Esophagus muscularis mucosa (tissue), 4 donors: ENCODE data around the gene FGD6. TPM values are rescaled to one million over a fixed set of nuclear protein-coding genes. Genes with fewer than 3 reads are reported as not detected.

Experiments used
- DNase-seq: peaks from one replicate; pipeline ENCODE4 v3.0.0-alpha.2; 2017; ENCODE audit errors: extremely low spot score
- H3K27ac ChIP-seq, 4 donors: fragments of 200-600 bp; sonication (generic); replicated peaks in 1 of 4; 1 replicate in 3 of 4; 2 replicates in 1 of 4; pipeline ENCODE4 v1.5.1; 2016 to 2019; ENCODE audit warnings: mild to moderate bottlenecking in 1 of 4
- H3K27me3 ChIP-seq, 4 donors: fragments of 200-600 bp; sonication (generic); one replicate each; pipeline versions ENCODE4 v1.5.1 to v1.6.0; 2016 to 2019
- H3K36me3 ChIP-seq, 4 donors: fragments of 200-600 bp; sonication (generic); one replicate each; pipeline ENCODE4 v1.5.1; 2016 to 2019
- H3K4me1 ChIP-seq, 4 donors: fragments of 200-600 bp; sonication (generic); one replicate each; pipeline ENCODE4 v1.5.1; 2016 to 2019
- H3K4me3 ChIP-seq, 4 donors: fragments of 200-600 bp; sonication (generic); 1 replicate in 2 of 4; 2 replicates in 2 of 4; pipeline ENCODE4 v1.5.1; 2016 to 2019; ENCODE audit warnings: mild to moderate bottlenecking in 4 of 4, moderate library complexity in 1 of 4
- H3K9me3 ChIP-seq, 4 donors: fragments of 200-600 bp; sonication (generic); 1 replicate in 3 of 4; 2 replicates in 1 of 4; pipeline ENCODE4 v1.5.1; 2016 to 2019
- CTCF ChIP-seq, 3 experiments: fragments of 200-600 bp in 2 of 3; fragments of 450-650 bp in 1 of 3; sonication (generic) in 2 of 3; IDR thresholded peaks; one replicate each; pipeline ENCODE4 v1.5.1; 2017 to 2019; ENCODE audit warnings: antibody characterized with exemption in 3 of 3, mild to moderate bottlenecking in 2 of 3, moderate library complexity in 1 of 3
- EP300 ChIP-seq: sonication (generic); formaldehyde crosslinking; IDR thresholded peaks from one replicate; pipeline ENCODE4 v1.6.1; 2017; ENCODE audit warnings: antibody characterized with exemption
- POLR2A ChIP-seq: fragments of 450-650 bp; IDR thresholded peaks from one replicate; pipeline ENCODE4 v1.6.1; 2017; ENCODE audit warnings: antibody characterized with exemption, moderate library complexity, mild to moderate bottlenecking, low read depth
- POLR2AphosphoS5 ChIP-seq, 2 donors: sonication (generic); formaldehyde crosslinking; IDR thresholded peaks; one replicate each; pipeline ENCODE4 v1.6.1; 2017; ENCODE audit warnings: antibody characterized with exemption in 2 of 2
- WGBS: methylation state at CpG from one replicate; pipeline ENCODE4 v1.1.5; 2018; 5-methylcytosine and 5-hydroxymethylcytosine counted together
- intact Hi-C: fragments of 100-400 bp; cut with DNase I; formaldehyde crosslinking; loops from one replicate; pipeline ENCODE4 v1.15.1; 2023
- total RNA-seq, 4 donors: library from RNA; depleted of rRNA; stranded (reverse); fragments of >200 nt; gene quantifications; one replicate each; pipeline versions ENCODE4 v1.1.0 to v1.2.1, GENCODE V29; 2016

The FGD6 gene
- total RNA-seq, 4 donors from 2014 or later, result 30.5 to 48.6 (median 37.3) TPM

GRCh38 chr12:95203487-95204030, 13.7 kb downstream of the FGD6 start:
- intact Hi-C loops, result no loop called here
- WGBS, result 29% methylated on average over 1 of the region's 1 CpG
- no peak overlapping the region for H3K4me3 ChIP-seq
- no peaks in the 10 kb centered on the region for H3K27me3 ChIP-seq
- no peak for DNase-seq
- H3K36me3 ChIP-seq, result no peaks in the 10 kb centered on the region
- no peaks in the 10 kb centered on the region for H3K9me3 ChIP-seq
- H3K27ac ChIP-seq, result peak overlapping the region; percentile 74 to 83 (median 78)
- TF ChIP-seq POLR2A (no peak), CTCF (IDR thresholded peaks at IDR 0.05) (no peak), EP300 (no peak), POLR2AphosphoS5 (IDR thresholded peaks at IDR 0.05) (no peak)
- H3K4me1 ChIP-seq, result peaks cover 52 to 77% (median 66%) of the 10 kb centered on the region in 4 donors

GRCh38 chr12:95202691-95203486, 14.4 kb downstream of the FGD6 start:
- H3K27me3 ChIP-seq, result no peaks in the 10 kb centered on the region
- TF ChIP-seq CTCF (IDR thresholded peaks at IDR 0.05) (no peak), POLR2AphosphoS5 (IDR thresholded peaks at IDR 0.05) (no peak), POLR2A (no peak), EP300 (no peak)
- no peak overlapping the region for H3K4me3 ChIP-seq
- no peak for DNase-seq
- peaks cover 52 to 77% (median 66%) of the 10 kb centered on the region in 4 donors for H3K4me1 ChIP-seq
- H3K36me3 ChIP-seq, result no peaks in the 10 kb centered on the region
- H3K27ac ChIP-seq, result peak overlapping the region; percentile 74 to 83 (median 78)
- 61% methylated on average over 3 of the region's 3 CpGs for WGBS
- no peaks in the 10 kb centered on the region for H3K9me3 ChIP-seq
- intact Hi-C loops, result no loop called here

GRCh38 chr12:95201056-95201670, 16.1 kb downstream of the FGD6 start:
- peaks cover 51 to 69% (median 62%) of the 10 kb centered on the region in 4 donors for H3K4me1 ChIP-seq
- intact Hi-C loops, result no loop called here
- WGBS, result 72% methylated on average over 4 of the region's 4 CpGs

More at GRCh38 chr12:95201056-95201670, 16.1 kb downstream of the FGD6 start:
- TF ChIP-seq CTCF (IDR thresholded peaks at IDR 0.05), result no peak
- no peak for TF ChIP-seq POLR2A
- no peak for TF ChIP-seq EP300
- TF ChIP-seq POLR2AphosphoS5 (IDR thresholded peaks at IDR 0.05), result no peak
- peak overlapping the region; percentile 53 to 69 (median 60) for H3K27ac ChIP-seq
- H3K27me3 ChIP-seq, result no peaks in the 10 kb centered on the region
- no peaks in the 10 kb centered on the region for H3K9me3 ChIP-seq
- H3K4me3 ChIP-seq, result peak overlapping the region in 2 of 4 donors; percentile 11 to 20
- no peaks in the 10 kb centered on the region for H3K36me3 ChIP-seq
- DNase-seq, result peak; percentile 24
